ENCODE data around the gene SLC7A7. TPM values are rescaled to one million over a fixed set of nuclear protein-coding genes. Genes with fewer than 3 reads are reported as not detected.

SLC7A7 gene
- total and polyA plus RNA-seq, 2 experiments from 2014 or later: 3.6 to 4.1 TPM

GRCh38 chr14:22813145-22813544 lies 2.1 kb downstream of the SLC7A7 start:
- Mint-ChIP-seq H3K27ac (no peak overlapping the region), H3K36me3 (ENCODE audit: low read depth) (no peaks in the 10 kb centered on the region), H3K27me3 (ENCODE audit: insufficient read depth, low read depth, poor library complexity) (peaks cover 6% of the 10 kb centered on the region), H3K4me1 (peaks cover 30% of the 10 kb centered on the region), H3K9me3 (no peaks in the 10 kb centered on the region), H3K4me3 (no peak overlapping the region)
- Histone ChIP-seq H3K36me3 (ENCODE audit: insufficient read depth) (no peaks in the 10 kb centered on the region), H3K79me2 (replicated peaks; ENCODE audit: insufficient read depth) (no peaks in the 10 kb centered on the region), H3K4me3 (no peak overlapping the region), H3K4me1 (ENCODE audit: insufficient read depth) (peaks cover 22% of the 10 kb centered on the region), H4K20me1 (replicated peaks; ENCODE audit: insufficient read depth) (no peaks in the 10 kb centered on the region), H2AFZ (no peak overlapping the region), H3K27ac (ENCODE audit: low read depth) (no peak overlapping the region), H3K4me2 (peak overlapping the region; percentile 61; the same call in 1 of the 2 replicates), H3K27me3 (ENCODE audit: insufficient read depth) (no peaks in the 10 kb centered on the region), H3K9me2 (ENCODE audit: insufficient read depth) (no peaks in the 10 kb centered on the region), H3F3A (replicated peaks; ENCODE audit: low read depth) (0 out of 2 replicates have a peak, but pooled peaks cover 3% of the 10 kb centered on the region)
- TF ChIP-seq REST (IDR thresholded peaks at IDR 0.05; ENCODE audit: unreplicated experiment) (no peak), ZNF462 (CRISPR knock-in tag; IDR thresholded peaks at IDR 0.05) (no peak), CREB1 (CRISPR knock-in tag; IDR thresholded peaks at IDR 0.05; ENCODE audit: low read depth) (no peak), ZNF114 (CRISPR knock-in tag; IDR thresholded peaks at IDR 0.05) (no peak), POLR2AphosphoS5 (IDR thresholded peaks at IDR 0.05; ENCODE audit: low read depth) (no peak), EZH2 (IDR thresholded peaks at IDR 0.05; ENCODE audit: low read depth, unreplicated experiment) (no peak)
- TF ChIP-seq, protein P1, sequence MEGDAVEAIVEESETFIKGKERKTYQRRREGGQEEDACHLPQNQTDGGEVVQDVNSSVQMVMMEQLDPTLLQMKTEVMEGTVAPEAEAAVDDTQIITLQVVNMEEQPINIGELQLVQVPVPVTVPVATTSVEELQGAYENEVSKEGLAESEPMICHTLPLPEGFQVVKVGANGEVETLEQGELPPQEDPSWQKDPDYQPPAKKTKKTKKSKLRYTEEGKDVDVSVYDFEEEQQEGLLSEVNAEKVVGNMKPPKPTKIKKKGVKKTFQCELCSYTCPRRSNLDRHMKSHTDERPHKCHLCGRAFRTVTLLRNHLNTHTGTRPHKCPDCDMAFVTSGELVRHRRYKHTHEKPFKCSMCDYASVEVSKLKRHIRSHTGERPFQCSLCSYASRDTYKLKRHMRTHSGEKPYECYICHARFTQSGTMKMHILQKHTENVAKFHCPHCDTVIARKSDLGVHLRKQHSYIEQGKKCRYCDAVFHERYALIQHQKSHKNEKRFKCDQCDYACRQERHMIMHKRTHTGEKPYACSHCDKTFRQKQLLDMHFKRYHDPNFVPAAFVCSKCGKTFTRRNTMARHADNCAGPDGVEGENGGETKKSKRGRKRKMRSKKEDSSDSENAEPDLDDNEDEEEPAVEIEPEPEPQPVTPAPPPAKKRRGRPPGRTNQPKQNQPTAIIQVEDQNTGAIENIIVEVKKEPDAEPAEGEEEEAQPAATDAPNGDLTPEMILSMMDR (conservative IDR thresholded peaks at IDR 0.05; ENCODE audit: low read depth in 2 of 2): 0 out of 4 replicates have a peak, but pooled peaks of 1 of the 2 experiments have one; percentile 7
- ATAC-seq (peak; percentile 19), DNase-seq (ENCODE audit: low spot score) (no peak)
